Effector CD8-positive, alpha-beta T cell (primary cell): ENCODE measurements around the gene EFNA4.

Experiments used
- DNase-seq: peaks from one replicate; lab custom pipeline; 2025; lab: John Stamatoyannopoulos, UW

The EFNA4 gene

GRCh38 chr1:155051777-155052398 is 11.7 kb upstream of the EFNA4 start:
- DNase-seq: peak; percentile 25

- no peak for DNase-seq
These were observed 10.8 kb upstream of the EFNA4 start for GRCh38 chr1:155052439-155053395.

GRCh38 chr1:155053531-155054105 is 9.9 kb upstream of the EFNA4 start:
- DNase-seq: no peak

GRCh38 chr1:155057104-155057503 is 6.4 kb upstream of the EFNA4 start:
- no peak for DNase-seq

GRCh38 chr1:155057788-155058211 is 5.7 kb upstream of the EFNA4 start:
- no peak for DNase-seq

GRCh38 chr1:155060736-155061135 is 2.8 kb upstream of the EFNA4 start:
- DNase-seq: no peak

- peak; percentile 92 for DNase-seq
These were observed 2.0 kb upstream of the EFNA4 start for GRCh38 chr1:155061381-155062150.

GRCh38 chr1:155062151-155062686 is 1.3 kb upstream of the EFNA4 start:
- no peak for DNase-seq

- DNase-seq: peak; percentile 54
These were observed 683 bp upstream of the EFNA4 start for GRCh38 chr1:155062702-155063411.

- DNase-seq: no peak
These were observed 731 bp downstream of the EFNA4 start for GRCh38 chr1:155064111-155064831.

- DNase-seq: no peak
These were observed 1.4 kb downstream of the EFNA4 start for GRCh38 chr1:155064832-155065429.

GRCh38 chr1:155066777-155067176 is 3.2 kb downstream of the EFNA4 start:
- DNase-seq: no peak

GRCh38 chr1:155068599-155068998 is 5.1 kb downstream of the EFNA4 start:
- DNase-seq: no peak

GRCh38 chr1:155069551-155070157 is 6.1 kb downstream of the EFNA4 start:
- no peak for DNase-seq

GRCh38 chr1:155070158-155070621 is 6.7 kb downstream of the EFNA4 start:
- no peak for DNase-seq

GRCh38 chr1:155070721-155071569 is 7.4 kb downstream of the EFNA4 start:
- peak; percentile 69 for DNase-seq

- DNase-seq: no peak
These were observed 8.2 kb downstream of the EFNA4 start for GRCh38 chr1:155071701-155072100.

- DNase-seq: no peak
These were observed 9.2 kb downstream of the EFNA4 start for GRCh38 chr1:155072531-155073289.
